CD4-positive, alpha-beta memory T cell (primary cell): ENCODE measurements around the gene GAS7. TPM values are rescaled to one million over a fixed set of nuclear protein-coding genes. Genes with fewer than 3 reads are reported as not detected.

ENCODE experiments used
- CTCF ChIA-PET: fragments of 350-600 bp; sonication (Branson Sonifier 250); formaldehyde crosslinking; loops from one replicate; lab custom pipeline; 2021; ENCODE audit warnings: inconsistent platforms; ENCODE audit not compliant: partially characterized antibody; lab: Charles Lee
- POLR2A ChIA-PET: fragments of 350-600 bp; sonication (Branson Sonifier 250); formaldehyde crosslinking; loops from one replicate; lab custom pipeline; 2021; ENCODE audit not compliant: partially characterized antibody; lab: Charles Lee
- DNase-seq, 5 donors: peaks; one replicate each; pipeline versions ENCODE4 v3.0.0 to v3.0.0-alpha.2; 2020 to 2022; ENCODE audit warnings: mixed read lengths in 1 of 5
- H3K27ac ChIP-seq: one replicate; pipeline ENCODE4 v1.7.0; 2013; ENCODE audit warnings: low read depth, low read length
- H3K27me3 ChIP-seq: 2 replicates; pipeline ENCODE4 v1.7.0; 2013; ENCODE audit warnings: mild to moderate bottlenecking, low read length, moderate library complexity; ENCODE audit not compliant: insufficient read depth
- H3K36me3 ChIP-seq: 2 replicates; pipeline ENCODE4 v1.7.0; 2013; ENCODE audit warnings: mild to moderate bottlenecking, low read length, moderate library complexity; ENCODE audit not compliant: insufficient read depth
- H3K4me1 ChIP-seq: 2 replicates; pipeline ENCODE4 v1.7.0; 2013; ENCODE audit warnings: mild to moderate bottlenecking, low read length, moderate library complexity; ENCODE audit not compliant: insufficient read depth
- H3K4me3 ChIP-seq, 2 donors: one replicate each; pipeline ENCODE4 v1.7.0; 2013; ENCODE audit warnings: low read length in 2 of 2, mild to moderate bottlenecking in 1 of 2
- H3K9me3 ChIP-seq, 2 donors: one replicate each; pipeline ENCODE4 v1.7.0; 2013; ENCODE audit warnings: low read length in 2 of 2, control low read depth in 1 of 2; ENCODE audit not compliant: control insufficient read depth in 1 of 2
- H3K27ac Mint-ChIP-seq, 7 donors: one replicate each; pipeline ENCODE4 v1.8.0; 2020 to 2021; ENCODE audit warnings: mixed read lengths in 7 of 7, mild to moderate bottlenecking in 6 of 7, inconsistent platforms in 3 of 7, moderate library complexity in 3 of 7
- H3K27me3 Mint-ChIP-seq, 2 donors: one replicate each; pipeline ENCODE4 v1.8.0; 2020 to 2021; ENCODE audit warnings: mixed read lengths in 2 of 2
- H3K36me3 Mint-ChIP-seq, 2 donors: one replicate each; pipeline ENCODE4 v1.8.0; 2020 to 2021; ENCODE audit warnings: mixed read lengths in 2 of 2, inconsistent platforms in 1 of 2, mild to moderate bottlenecking in 1 of 2
- H3K4me1 Mint-ChIP-seq, 4 donors: one replicate each; pipeline ENCODE4 v1.8.0; 2020 to 2021; ENCODE audit warnings: mixed read lengths in 4 of 4, mild to moderate bottlenecking in 1 of 4
- H3K4me3 Mint-ChIP-seq, 8 donors: one replicate each; pipeline ENCODE4 v1.8.0; 2020 to 2021; ENCODE audit warnings: mixed read lengths in 8 of 8, mild to moderate bottlenecking in 7 of 8, moderate library complexity in 6 of 8, inconsistent platforms in 3 of 8
- H3K9me3 Mint-ChIP-seq, 8 donors: one replicate each; pipeline ENCODE4 v1.8.0; 2020 to 2021; ENCODE audit warnings: mixed read lengths in 8 of 8, mild to moderate bottlenecking in 5 of 8, inconsistent platforms in 3 of 8, moderate library complexity in 1 of 8
- intact Hi-C: fragments of 100-400 bp; cut with micrococcal nuclease; formaldehyde crosslinking; loops from one replicate; pipeline ENCODE4 v1.15.1; 2023
- polyA plus RNA-seq, 2 donors: library from polyadenylated mRNA; unstranded; fragments of 300-500 nt; fragmentation: Illumina TruSeq; gene quantifications; one replicate each; pipeline ENCODE4 v1.2.3, GENCODE V29; 2021
- total RNA-seq, 2 experiments: library from RNA; stranded (reverse); gene quantifications; one replicate each; pipeline ENCODE4 v1.2.3, GENCODE V29; 2021

GAS7 gene
- total and polyA plus RNA-seq, 4 experiments from 2014 or later = 0.42 to 5.2 (median 3.0) TPM

GRCh38 chr17:10170233-10170632 is 28.2 kb downstream of the GAS7 start:
- intact Hi-C loops = no loop called here
- Histone ChIP-seq H3K4me1 (no peaks in the 10 kb centered on the region), H3K4me3 (no peak overlapping the region), H3K27ac (no peak overlapping the region), H3K27me3 (no peaks in the 10 kb centered on the region), H3K36me3 (no peaks in the 10 kb centered on the region), H3K9me3 (no peaks in the 10 kb centered on the region)
- H3K4me1 Mint-ChIP-seq = peaks cover 1 to 14% (median 11%) of the 10 kb centered on the region in 4 donors
- H3K4me3 Mint-ChIP-seq = no peak overlapping the region
- peaks cover 0 to 4% (median 0%) of the 10 kb centered on the region in 8 donors for H3K9me3 Mint-ChIP-seq
- no peak for DNase-seq
- H3K36me3 Mint-ChIP-seq = no peaks in the 10 kb centered on the region
- ChIA-PET POLR2A (no interaction called here), CTCF (no interaction called here)
- peaks cover 8 to 12% of the 10 kb centered on the region in 2 donors for H3K27me3 Mint-ChIP-seq
- no peak overlapping the region for H3K27ac Mint-ChIP-seq

- CTCF ChIA-PET = no interaction called here
- no peak overlapping the region for H3K27ac ChIP-seq
- H3K4me1 ChIP-seq = no peaks in the 10 kb centered on the region
Measured at GRCh38 chr17:10169290-10169689, 29.1 kb downstream of the GAS7 start.

GRCh38 chr17:10166176-10166935 is 32.0 kb downstream of the GAS7 start:
- no peak overlapping the region for H3K4me3 Mint-ChIP-seq
- no peaks in the 10 kb centered on the region for H3K36me3 ChIP-seq
- H3K27ac Mint-ChIP-seq = no peak overlapping the region
- no peaks in the 10 kb centered on the region for H3K36me3 Mint-ChIP-seq
- H3K27me3 Mint-ChIP-seq = peaks cover 4 to 9% of the 10 kb centered on the region in 2 donors
- H3K27ac ChIP-seq = no peak overlapping the region
- peaks cover 0 to 4% (median 2%) of the 10 kb centered on the region in 4 donors for H3K4me1 Mint-ChIP-seq
- peaks cover 0 to 6% (median 0%) of the 10 kb centered on the region in 8 donors for H3K9me3 Mint-ChIP-seq
- no peak overlapping the region for H3K4me3 ChIP-seq
- no peaks in the 10 kb centered on the region for H3K4me1 ChIP-seq
- intact Hi-C loops = no loop called here
- H3K27me3 ChIP-seq = no peaks in the 10 kb centered on the region
- POLR2A ChIA-PET = no interaction called here
- DNase-seq = no peak
- CTCF ChIA-PET = no interaction called here
- no peaks in the 10 kb centered on the region for H3K9me3 ChIP-seq

More at GRCh38 chr17:10169290-10169689, 29.1 kb downstream of the GAS7 start:
- Histone ChIP-seq H3K9me3 (no peaks in the 10 kb centered on the region), H3K27me3 (no peaks in the 10 kb centered on the region), H3K4me3 (no peak overlapping the region), H3K36me3 (no peaks in the 10 kb centered on the region)
- intact Hi-C loops = no loop called here
- Mint-ChIP-seq H3K36me3 (no peaks in the 10 kb centered on the region), H3K4me1 (peaks cover 1 to 14% (median 11%) of the 10 kb centered on the region in 4 donors), H3K9me3 (peaks cover 0 to 4% (median 0%) of the 10 kb centered on the region in 8 donors), H3K4me3 (no peak overlapping the region), H3K27ac (no peak overlapping the region), H3K27me3 (peaks cover 8 to 12% of the 10 kb centered on the region in 2 donors)
- POLR2A ChIA-PET = no interaction called here
- DNase-seq = no peak

- POLR2A ChIA-PET = no interaction called here
- H3K27me3 ChIP-seq = no peaks in the 10 kb centered on the region
- Mint-ChIP-seq H3K27me3 (peaks cover 0 to 1% of the 10 kb centered on the region in 2 donors), H3K4me3 (no peak overlapping the region), H3K27ac (no peak overlapping the region), H3K4me1 (peaks cover 0 to 2% (median under 1%) of the 10 kb centered on the region in 4 donors), H3K9me3 (peaks cover 0 to 2% (median 0%) of the 10 kb centered on the region in 8 donors), H3K36me3 (no peaks in the 10 kb centered on the region)
- CTCF ChIA-PET = no interaction called here
- no peaks in the 10 kb centered on the region for H3K9me3 ChIP-seq
- H3K4me1 ChIP-seq = no peaks in the 10 kb centered on the region
- H3K27ac ChIP-seq = no peak overlapping the region
- intact Hi-C loops = no loop called here
- H3K36me3 ChIP-seq = no peaks in the 10 kb centered on the region
- no peak overlapping the region for H3K4me3 ChIP-seq
- DNase-seq = no peak
Measured at GRCh38 chr17:10162096-10162495, 36.3 kb downstream of the GAS7 start.

- no peak overlapping the region for H3K27ac Mint-ChIP-seq
- Histone ChIP-seq H3K27ac (no peak overlapping the region), H3K4me1 (no peaks in the 10 kb centered on the region), H3K4me3 (no peak overlapping the region), H3K9me3 (no peaks in the 10 kb centered on the region), H3K27me3 (no peaks in the 10 kb centered on the region), H3K36me3 (no peaks in the 10 kb centered on the region)
- intact Hi-C loops = no loop called here
- DNase-seq = no peak
- POLR2A ChIA-PET = no interaction called here
- no peaks in the 10 kb centered on the region for H3K36me3 Mint-ChIP-seq
- no peaks in the 10 kb centered on the region for H3K27me3 Mint-ChIP-seq
- H3K4me1 Mint-ChIP-seq = peaks cover 0 to 7% (median 1%) of the 10 kb centered on the region in 4 donors
- peaks cover 0 to 2% (median 0%) of the 10 kb centered on the region in 8 donors for H3K9me3 Mint-ChIP-seq
- no peak overlapping the region for H3K4me3 Mint-ChIP-seq
- CTCF ChIA-PET = no interaction called here
Measured at GRCh38 chr17:10161386-10161785, 37.0 kb downstream of the GAS7 start.

GRCh38 chr17:10156948-10157607 is 41.3 kb downstream of the GAS7 start:
- ChIA-PET POLR2A (no interaction called here), CTCF (no interaction called here)
- H3K27me3 ChIP-seq = no peaks in the 10 kb centered on the region
- peaks cover 0 to 1% (median 0%) of the 10 kb centered on the region in 8 donors for H3K9me3 Mint-ChIP-seq
- H3K27ac Mint-ChIP-seq = no peak overlapping the region
- intact Hi-C loops = no loop called here
- H3K36me3 ChIP-seq = no peaks in the 10 kb centered on the region
- no peaks in the 10 kb centered on the region for H3K36me3 Mint-ChIP-seq
- no peak overlapping the region for H3K4me3 ChIP-seq
- DNase-seq = no peak
- H3K9me3 ChIP-seq = no peaks in the 10 kb centered on the region
- no peaks in the 10 kb centered on the region for H3K27me3 Mint-ChIP-seq
- H3K27ac ChIP-seq = no peak overlapping the region
- H3K4me3 Mint-ChIP-seq = peak overlapping the region in 1 of 8 donors; percentile 15
- peaks cover 0 to 7% (median 1%) of the 10 kb centered on the region in 4 donors for H3K4me1 Mint-ChIP-seq
- no peaks in the 10 kb centered on the region for H3K4me1 ChIP-seq

GRCh38 chr17:10156599-10156947 is 41.8 kb downstream of the GAS7 start:
- intact Hi-C loops = no loop called here
- CTCF ChIA-PET = no interaction called here
- Histone ChIP-seq H3K27me3 (no peaks in the 10 kb centered on the region), H3K9me3 (no peaks in the 10 kb centered on the region), H3K36me3 (no peaks in the 10 kb centered on the region), H3K27ac (no peak overlapping the region), H3K4me1 (no peaks in the 10 kb centered on the region), H3K4me3 (no peak overlapping the region)
- H3K27ac Mint-ChIP-seq = no peak overlapping the region
- H3K4me3 Mint-ChIP-seq = peak overlapping the region in 1 of 8 donors; percentile 31
- no peaks in the 10 kb centered on the region for H3K27me3 Mint-ChIP-seq
- no peak for DNase-seq
- H3K36me3 Mint-ChIP-seq = no peaks in the 10 kb centered on the region
- POLR2A ChIA-PET = no interaction called here
- H3K9me3 Mint-ChIP-seq = peaks cover 0 to 1% (median 0%) of the 10 kb centered on the region in 8 donors
- peaks cover 0 to 7% (median 1%) of the 10 kb centered on the region in 4 donors for H3K4me1 Mint-ChIP-seq
